GM23248 (cell line): Measurements from ENCODE around the gene PLCB1. TPM values are rescaled to one million over a fixed set of nuclear protein-coding genes. Genes with fewer than 3 reads are reported as not detected.

ENCODE experiments used
- DNase-seq: peaks from one replicate; pipeline ENCODE4 v3.0.0-alpha.2; 2015
- H2AFZ ChIP-seq: fragments of 200-600 bp; sonication (generic); 2 replicates; pipeline ENCODE4 v1.6.1; 2016; ENCODE audit warnings: antibody characterized with exemption
- H3F3A ChIP-seq: fragments of 200-600 bp; sonication (generic); 2 replicates; pipeline ENCODE4 v1.6.1; 2016; ENCODE audit warnings: mild to moderate bottlenecking, antibody characterized with exemption, mixed run types; ENCODE audit not compliant: insufficient read depth
- H3K27ac ChIP-seq: fragments of 200-600 bp; sonication (generic); 2 replicates; pipeline ENCODE4 v1.5.1; 2016; ENCODE audit warnings: mild to moderate bottlenecking
- H3K27me3 ChIP-seq: fragments of 200-600 bp; sonication (generic); replicated peaks from 2 replicates; pipeline ENCODE4 v1.6.1; 2016; ENCODE audit warnings: mild to moderate bottlenecking; ENCODE audit not compliant: insufficient read depth
- H3K36me3 ChIP-seq: fragments of 200-600 bp; sonication (generic); 2 replicates; pipeline ENCODE4 v1.6.1; 2016; ENCODE audit warnings: low read depth, mild to moderate bottlenecking
- H3K4me1 ChIP-seq: fragments of 200-600 bp; sonication (generic); 2 replicates; pipeline ENCODE4 v1.6.1; 2016; ENCODE audit warnings: mild to moderate bottlenecking; ENCODE audit not compliant: insufficient read depth
- H3K4me2 ChIP-seq: fragments of 200-600 bp; sonication (generic); one replicate; pipeline ENCODE4 v1.6.1; 2016; ENCODE audit warnings: mild to moderate bottlenecking; ENCODE audit not compliant: unreplicated experiment
- H3K4me3 ChIP-seq: fragments of 200-600 bp; sonication (generic); 2 replicates; pipeline ENCODE4 v1.5.1; 2016; ENCODE audit warnings: mild to moderate bottlenecking
- H3K79me2 ChIP-seq: fragments of 200-600 bp; sonication (generic); 2 replicates; pipeline ENCODE4 v1.6.1; 2016; ENCODE audit warnings: mild to moderate bottlenecking; ENCODE audit not compliant: insufficient read depth
- H3K9ac ChIP-seq: fragments of 200-600 bp; sonication (generic); 2 replicates; pipeline ENCODE4 v1.6.1; 2016; ENCODE audit warnings: mild to moderate bottlenecking
- H3K9me2 ChIP-seq: fragments of 200-600 bp; sonication (generic); 2 replicates; pipeline ENCODE4 v1.6.1; 2016; ENCODE audit warnings: mixed run types, mild to moderate bottlenecking, moderate library complexity; ENCODE audit not compliant: insufficient read depth
- H3K9me3 ChIP-seq: fragments of 200-600 bp; sonication (generic); one replicate; pipeline ENCODE4 v1.6.1; 2017; ENCODE audit warnings: low read depth
- H4K20me1 ChIP-seq: fragments of 200-600 bp; sonication (generic); 2 replicates; pipeline ENCODE4 v1.6.0; 2016; ENCODE audit not compliant: insufficient read depth
- EZH2 ChIP-seq: fragments of 200-600 bp; sonication (generic); IDR thresholded peaks from 2 replicates; pipeline ENCODE4 v1.6.1; 2018; ENCODE audit warnings: antibody characterized with exemption, mild to moderate bottlenecking; ENCODE audit not compliant: insufficient read depth, poor library complexity, severe bottlenecking
- EZH2phosphoT487 ChIP-seq: fragments of 200-600 bp; sonication (generic); IDR thresholded peaks from 2 replicates; pipeline ENCODE4 v1.6.1; 2018; ENCODE audit warnings: antibody characterized with exemption, moderate library complexity, mild to moderate bottlenecking, low read depth; ENCODE audit not compliant: insufficient read depth
- WGBS, 2 experiments: methylation state at CpG; one replicate each; pipeline ENCODE4 v1.1.6; 2015 to 2017; ENCODE audit warnings: low lambda C conversion rate in 2 of 2, low coverage in 1 of 2; ENCODE audit errors: missing lambda C conversion rate in 2 of 2; 5-methylcytosine and 5-hydroxymethylcytosine counted together
- in situ Hi-C: fragments of 300-500 bp; cut with MboI; formaldehyde crosslinking; loops from 2 replicates; pipeline ENCODE4 v1.15.0; 2020
- polyA plus RNA-seq: library from polyadenylated mRNA; unstranded; fragments of >200 nt; fragmentation: Nextera tagmentation; extraction: Ambion mirVana; gene quantifications from 2 replicates; pipeline ENCODE4 v1.2.1, GENCODE V29; 2016
- total RNA-seq: library from RNA; depleted of rRNA; stranded (reverse); fragments of >200 nt; shearing (Covaris generic); gene quantifications from 2 replicates; pipeline ENCODE4 v1.2.3, GENCODE V29; 2014

PLCB1 gene
- total and polyA plus RNA-seq, 2 experiments from 2014 or later, result 3.7 to 12.8 TPM

DNA sequence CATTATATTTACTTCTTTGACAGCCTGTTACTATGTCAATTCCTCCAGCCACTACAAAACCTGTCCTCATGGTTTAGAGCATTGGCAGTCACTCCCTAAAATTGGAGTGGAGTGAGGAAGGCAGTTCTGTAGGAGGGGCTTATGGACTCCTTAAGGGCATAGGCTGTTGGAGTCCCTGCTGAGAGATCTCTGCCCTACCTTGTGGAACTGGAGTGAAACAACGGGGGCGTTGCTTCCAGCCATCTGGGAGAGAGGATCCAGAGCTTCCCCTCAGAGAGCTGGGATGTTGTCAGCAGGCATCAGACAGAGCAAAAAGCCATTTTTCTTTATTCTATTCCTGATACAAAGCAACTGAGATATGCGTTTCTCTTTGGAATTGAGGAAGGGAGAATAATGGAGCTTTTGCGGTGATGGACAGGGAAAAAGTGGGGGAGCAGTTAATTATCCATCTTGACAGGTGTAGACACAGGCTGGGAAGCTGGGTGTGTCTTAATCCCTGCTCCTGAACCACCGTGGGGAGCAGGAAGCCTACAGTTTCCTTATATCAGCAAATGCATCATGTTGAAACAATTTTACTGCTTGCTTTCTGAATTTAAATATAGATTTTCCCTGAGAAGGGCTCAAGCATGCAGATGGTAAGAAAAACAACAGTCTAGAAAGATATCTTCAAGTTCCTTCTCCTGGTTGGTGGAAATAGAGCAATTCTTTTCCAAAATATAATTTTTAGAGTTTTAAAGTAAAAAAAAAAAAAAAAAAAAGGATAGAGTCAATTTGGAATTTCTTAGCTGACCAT, 402.5 kb downstream of the PLCB1 start:
- H3K4me2 ChIP-seq, result no peak overlapping the region
- no peaks in the 10 kb centered on the region for H3K27me3 ChIP-seq
- H3K36me3 ChIP-seq, result no peaks in the 10 kb centered on the region
- 0 out of 2 replicates have a peak, but pooled peaks cover 7% of the 10 kb centered on the region for H3F3A ChIP-seq
- no peak overlapping the region for H3K27ac ChIP-seq
- H3K4me3 ChIP-seq, result no peak overlapping the region
- no peaks in the 10 kb centered on the region for H3K9me3 ChIP-seq
- no peaks in the 10 kb centered on the region for H3K79me2 ChIP-seq
- in situ Hi-C loops, result no loop called here
- no peak overlapping the region for H3K9ac ChIP-seq
- no peaks in the 10 kb centered on the region for H3K9me2 ChIP-seq
- no peaks in the 10 kb centered on the region for H4K20me1 ChIP-seq
- peaks cover 10% of the 10 kb centered on the region; the same call in 1 of the 2 replicates for H3K4me1 ChIP-seq
- H2AFZ ChIP-seq, result no peak overlapping the region
- DNase-seq, result no peak
- TF ChIP-seq EZH2phosphoT487 (no peak), EZH2 (no peak)
- 60 to 69% methylated on average over 5 of the region's 5 CpGs for WGBS, 2 experiments

DNA sequence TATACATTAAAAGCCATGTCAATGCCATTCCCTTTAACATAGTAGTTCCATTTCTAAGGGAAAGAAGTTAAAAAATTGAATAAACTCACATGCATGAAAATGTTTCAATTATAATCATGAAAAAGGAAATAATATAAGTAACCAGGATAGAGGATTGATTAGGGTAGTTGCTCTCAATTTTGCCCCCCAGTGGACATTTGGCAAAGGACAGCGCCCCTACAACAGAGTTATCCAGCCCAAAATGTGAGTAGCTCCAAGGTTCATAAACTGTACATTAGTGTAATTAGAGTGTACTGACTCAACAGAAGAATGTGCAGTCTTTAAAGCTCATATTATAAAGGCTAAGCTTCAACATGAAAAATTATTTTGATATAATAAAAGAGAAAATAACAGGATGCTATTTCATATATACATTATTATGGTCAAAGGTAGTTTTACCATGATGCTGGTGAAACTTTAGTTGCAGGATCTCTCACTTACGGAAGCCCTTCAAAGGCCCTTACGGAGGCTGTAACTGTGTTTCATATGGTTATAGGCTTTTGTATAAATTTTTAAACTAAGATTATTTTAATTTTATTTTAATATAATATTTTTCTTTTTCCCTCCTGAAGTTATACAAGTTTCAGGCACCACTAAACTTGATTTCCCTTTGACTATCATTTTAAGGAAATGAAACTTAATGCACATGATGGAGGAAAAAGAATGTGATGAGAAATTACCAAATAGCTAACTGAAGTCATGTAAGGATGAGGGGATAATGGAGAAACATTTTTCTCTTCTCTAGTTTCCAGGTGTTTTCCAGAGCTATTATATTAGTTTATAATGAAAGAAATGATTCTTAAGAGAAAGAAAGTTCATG, 403.6 kb downstream of the PLCB1 start:
- H3F3A ChIP-seq, result no peaks in the 10 kb centered on the region
- peak; percentile 27 for DNase-seq
- no peaks in the 10 kb centered on the region for H3K79me2 ChIP-seq
- no peak overlapping the region for H3K27ac ChIP-seq
- no peak overlapping the region for H3K4me3 ChIP-seq
- WGBS, 2 experiments, result 96 to 98% methylated on average over 3 of the region's 3 CpGs
- in situ Hi-C loops, result no loop called here
- H3K4me1 ChIP-seq, result no peaks in the 10 kb centered on the region
- no peaks in the 10 kb centered on the region for H3K9me2 ChIP-seq
- H3K4me2 ChIP-seq, result no peak overlapping the region
- H4K20me1 ChIP-seq, result no peaks in the 10 kb centered on the region
- no peaks in the 10 kb centered on the region for H3K9me3 ChIP-seq
- no peaks in the 10 kb centered on the region for H3K27me3 ChIP-seq
- no peak overlapping the region for H3K9ac ChIP-seq
- no peaks in the 10 kb centered on the region for H3K36me3 ChIP-seq
- no peak overlapping the region for H2AFZ ChIP-seq
- TF ChIP-seq EZH2phosphoT487 (no peak), EZH2 (no peak)

DNA sequence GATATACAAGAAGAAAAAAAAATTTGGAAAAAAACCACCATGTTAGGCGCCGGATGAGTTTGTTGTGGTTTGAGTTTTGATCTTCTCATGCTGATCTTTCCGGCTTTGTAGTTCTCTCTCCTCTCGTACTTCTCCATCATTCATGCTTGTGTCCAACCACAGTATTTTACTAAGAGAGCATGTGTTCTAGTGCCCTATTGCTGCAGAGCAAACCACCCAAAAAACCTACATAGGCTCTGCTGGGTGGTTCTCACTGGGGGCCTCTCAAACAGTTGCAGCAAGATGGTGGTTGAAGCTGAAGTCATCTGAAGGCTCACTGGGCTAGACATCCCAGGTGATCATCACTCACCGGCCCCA, 404.2 kb downstream of the PLCB1 start:
- Histone ChIP-seq H2AFZ (no peak overlapping the region), H3K9me3 (no peaks in the 10 kb centered on the region), H3K27me3 (no peaks in the 10 kb centered on the region), H4K20me1 (no peaks in the 10 kb centered on the region), H3K4me2 (no peak overlapping the region), H3K36me3 (no peaks in the 10 kb centered on the region), H3K9ac (no peak overlapping the region), H3K4me1 (no peaks in the 10 kb centered on the region), H3F3A (no peaks in the 10 kb centered on the region), H3K27ac (no peak overlapping the region), H3K9me2 (no peaks in the 10 kb centered on the region), H3K79me2 (no peaks in the 10 kb centered on the region), H3K4me3 (no peak overlapping the region)
- in situ Hi-C loops, result no loop called here
- DNase-seq, result no peak
- WGBS, 2 experiments, result 92 to 100% methylated on average over 5 of the region's 5 CpGs
- TF ChIP-seq EZH2phosphoT487 (no peak), EZH2 (no peak)

DNA sequence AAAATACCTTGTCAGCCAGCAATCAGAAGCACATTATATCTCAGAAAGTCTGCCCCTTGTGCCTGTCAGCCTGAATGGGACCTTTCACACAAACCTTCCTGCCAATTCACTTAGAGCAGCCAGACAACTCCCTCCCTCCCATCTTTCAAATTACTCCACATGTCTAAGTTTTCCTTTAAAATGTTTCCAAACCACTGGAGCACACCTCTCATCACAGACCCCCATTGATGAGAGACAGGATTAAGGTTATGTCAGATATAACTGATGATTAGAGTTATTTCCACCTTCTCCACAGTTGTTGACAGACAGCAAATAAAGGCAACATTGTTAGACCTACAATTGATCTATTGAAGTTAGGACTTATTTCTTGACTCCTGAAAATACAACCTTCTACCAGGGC, 408.4 kb downstream of the PLCB1 start:
- Histone ChIP-seq H3K4me2 (no peak overlapping the region), H3K9me3 (no peaks in the 10 kb centered on the region), H3K27ac (no peak overlapping the region), H4K20me1 (no peaks in the 10 kb centered on the region), H3K9me2 (no peaks in the 10 kb centered on the region), H3K4me1 (peaks cover 10% of the 10 kb centered on the region), H2AFZ (no peak overlapping the region), H3K27me3 (no peaks in the 10 kb centered on the region), H3K9ac (no peak overlapping the region), H3K4me3 (no peak overlapping the region), H3K36me3 (no peaks in the 10 kb centered on the region), H3K79me2 (no peaks in the 10 kb centered on the region), H3F3A (peaks cover 8% of the 10 kb centered on the region; the same call in 1 of the 2 replicates)
- TF ChIP-seq EZH2phosphoT487, result no peak
- no peak for TF ChIP-seq EZH2
- no peak for DNase-seq
- in situ Hi-C loops, result no loop called here
